GM18861 (cell line): ENCODE measurements around the gene LSR.
"Not testable (repeated sequence)": the region's sequence is repeated elsewhere in the genome, so short reads cannot be mapped to it uniquely, and the experiment has no call there.

ENCODE experiments used
- ATAC-seq: cut with Tn5 transposase; IDR thresholded peaks from one replicate; pipeline ENCODE4 v1.9.1; 2021; ENCODE audit not compliant: unreplicated experiment

Gene LSR

DNA sequence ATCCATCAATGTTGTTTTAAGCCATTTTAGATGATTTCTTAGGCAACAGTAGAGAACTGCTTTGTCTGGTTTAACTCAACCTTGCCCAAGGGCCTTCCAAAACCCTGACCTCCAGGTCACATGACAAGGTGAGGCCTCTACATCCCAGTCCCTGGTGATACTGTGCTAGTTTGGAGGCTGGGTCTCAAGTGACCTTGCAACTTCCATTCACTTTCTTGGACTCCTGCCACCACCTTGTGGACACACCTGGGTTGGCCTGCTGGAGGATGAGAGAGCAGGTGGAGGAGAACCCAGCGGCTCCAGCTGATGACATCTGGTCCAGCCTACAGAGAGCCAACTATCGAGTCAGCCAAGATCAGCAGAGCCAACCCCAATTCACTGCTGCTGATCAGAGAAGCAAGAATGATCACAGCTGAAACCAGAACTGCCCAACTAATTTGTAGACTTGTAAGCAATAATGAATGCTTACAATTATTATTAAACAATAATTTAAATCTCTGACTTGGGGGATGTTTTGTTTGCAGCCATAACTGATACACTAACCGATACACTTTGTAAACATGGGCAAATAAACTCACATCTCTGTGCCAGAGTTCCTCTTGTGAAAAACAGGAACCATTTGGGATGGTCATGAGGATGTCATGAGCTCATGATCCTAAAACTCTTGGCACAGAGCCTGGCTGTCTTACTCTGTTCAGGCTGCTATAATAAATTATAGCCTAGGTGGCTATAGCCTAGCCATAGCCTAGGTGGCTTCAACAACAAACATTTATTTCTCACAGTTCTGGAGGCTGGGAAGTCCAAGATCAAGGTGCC, 31.8 kb upstream of the LSR start:
- ATAC-seq, result no peak

DNA sequence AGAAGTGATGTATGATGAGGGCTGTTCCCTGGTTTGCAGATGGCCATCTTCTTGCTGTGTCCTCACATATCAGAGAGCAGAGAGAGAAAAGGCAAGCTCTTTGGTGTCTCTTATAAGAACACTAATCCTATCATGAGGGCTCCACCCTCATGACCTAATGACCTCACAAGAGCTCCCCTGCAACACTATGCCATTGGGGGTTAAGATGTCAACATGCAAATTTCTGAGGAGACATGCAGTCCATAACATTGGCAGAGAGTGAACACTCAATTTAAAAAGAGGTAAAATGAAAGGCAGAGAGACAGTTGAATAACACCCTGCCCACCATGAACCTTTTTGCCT, 31.2 kb upstream of the LSR start:
- ATAC-seq, result no peak

DNA sequence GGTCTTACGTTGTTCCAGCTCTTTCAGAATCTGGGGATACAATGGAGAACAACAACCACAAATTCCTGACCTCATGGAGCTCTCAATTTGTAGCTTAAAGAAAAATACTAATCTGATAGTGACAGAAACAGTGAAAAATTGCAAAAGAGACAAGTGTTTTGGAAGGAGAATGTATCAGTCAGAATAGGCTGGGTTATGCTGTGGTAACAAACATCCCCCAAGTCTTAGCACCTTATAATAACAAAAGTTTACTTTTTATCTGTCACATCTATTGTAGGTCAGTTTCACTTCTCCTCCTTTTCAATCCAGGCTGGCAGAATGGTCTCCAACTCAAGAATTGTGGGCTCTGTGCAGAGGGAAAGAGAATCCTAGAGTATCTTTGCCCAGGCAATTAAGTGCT, 29.8 kb upstream of the LSR start:
- no peak for ATAC-seq

DNA sequence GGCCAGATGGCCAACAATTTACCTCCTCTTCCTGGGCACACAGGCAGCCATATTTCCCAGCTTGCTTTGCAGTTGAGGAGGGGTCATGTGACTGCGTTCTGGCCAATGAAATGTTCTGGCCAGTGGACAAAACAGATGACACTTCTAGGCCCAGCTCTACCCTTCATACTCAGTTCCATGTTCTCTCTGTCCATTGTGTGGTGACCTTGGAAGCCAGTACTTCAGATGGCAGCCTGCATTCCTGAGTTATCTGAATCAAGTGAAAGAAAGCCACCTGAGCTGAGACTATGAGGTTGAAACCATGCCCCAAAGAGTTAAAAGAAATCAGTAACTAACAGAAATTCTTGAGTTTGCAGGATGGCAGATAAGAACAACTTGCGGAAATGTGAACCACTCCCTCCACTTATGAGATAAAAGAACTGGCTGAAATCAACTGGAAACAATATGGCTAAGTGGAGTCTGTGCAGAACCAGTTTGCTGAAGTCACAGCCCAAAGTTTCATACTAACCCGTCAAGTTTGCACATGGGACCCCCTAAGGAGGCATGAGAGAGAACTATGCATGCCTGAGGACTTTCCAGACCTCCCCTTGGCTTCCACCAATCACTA, 28.4 kb upstream of the LSR start:
- no peak for ATAC-seq

DNA sequence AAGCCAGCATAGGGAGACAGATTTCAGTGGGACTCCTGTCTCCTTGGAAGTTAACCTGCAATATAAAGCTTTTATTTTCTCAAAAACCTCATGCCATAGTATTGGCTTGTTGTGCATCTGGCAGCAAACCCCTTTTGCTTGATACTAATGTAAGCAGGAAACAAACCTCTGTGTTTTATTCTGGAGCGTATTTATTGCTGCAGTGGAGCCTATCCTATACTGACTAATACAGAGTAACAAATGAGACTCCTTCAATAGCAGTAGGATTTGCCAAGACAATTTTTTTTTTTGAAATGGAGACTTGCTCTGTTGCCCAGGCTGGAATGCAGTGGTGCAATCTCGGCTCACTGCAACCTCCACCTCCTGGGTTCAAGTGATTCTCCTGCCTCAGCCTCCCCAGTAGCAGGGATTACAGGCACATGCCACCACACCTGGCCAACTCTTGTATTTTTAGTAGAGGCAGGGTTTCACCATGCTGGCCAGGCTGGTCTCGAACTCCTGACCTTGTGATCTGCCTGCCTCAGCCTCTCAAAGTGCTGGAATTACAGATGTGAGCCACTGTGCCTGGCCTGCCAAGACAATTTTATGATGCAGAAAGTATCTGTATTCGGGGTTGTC, 27.7 kb upstream of the LSR start:
- not testable (repeated sequence) for ATAC-seq

DNA sequence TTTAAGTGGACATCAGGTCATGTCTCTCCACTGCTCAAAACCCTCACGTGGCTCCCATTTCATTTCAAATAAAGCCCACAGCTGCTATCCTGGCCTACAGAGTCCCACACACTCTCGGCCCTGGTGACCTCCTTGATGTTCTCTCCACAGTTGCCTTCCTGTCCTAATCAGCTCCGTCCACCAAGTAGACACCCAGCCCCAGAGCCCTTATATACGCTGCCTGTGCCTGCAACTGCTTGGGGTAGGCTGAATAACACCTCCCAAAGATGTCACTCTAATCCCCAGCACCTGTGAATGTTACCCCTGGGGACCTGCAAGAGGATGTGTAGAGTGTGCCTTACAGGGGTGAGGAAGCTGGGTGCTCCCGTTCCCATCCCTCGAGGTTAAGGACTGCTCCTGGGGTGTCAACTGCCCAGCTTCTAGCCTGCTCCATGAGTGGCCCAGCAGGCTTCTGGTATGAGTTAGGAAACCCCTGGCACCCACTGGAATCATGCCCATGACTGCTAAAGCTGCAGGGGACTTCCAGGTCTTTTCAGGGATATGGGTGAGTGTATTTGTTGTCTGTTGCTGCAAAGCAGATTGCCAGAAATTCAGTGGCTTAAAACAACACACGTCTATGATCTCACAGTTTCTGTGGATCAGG, 26.3 kb upstream of the LSR start:
- no peak for ATAC-seq

DNA sequence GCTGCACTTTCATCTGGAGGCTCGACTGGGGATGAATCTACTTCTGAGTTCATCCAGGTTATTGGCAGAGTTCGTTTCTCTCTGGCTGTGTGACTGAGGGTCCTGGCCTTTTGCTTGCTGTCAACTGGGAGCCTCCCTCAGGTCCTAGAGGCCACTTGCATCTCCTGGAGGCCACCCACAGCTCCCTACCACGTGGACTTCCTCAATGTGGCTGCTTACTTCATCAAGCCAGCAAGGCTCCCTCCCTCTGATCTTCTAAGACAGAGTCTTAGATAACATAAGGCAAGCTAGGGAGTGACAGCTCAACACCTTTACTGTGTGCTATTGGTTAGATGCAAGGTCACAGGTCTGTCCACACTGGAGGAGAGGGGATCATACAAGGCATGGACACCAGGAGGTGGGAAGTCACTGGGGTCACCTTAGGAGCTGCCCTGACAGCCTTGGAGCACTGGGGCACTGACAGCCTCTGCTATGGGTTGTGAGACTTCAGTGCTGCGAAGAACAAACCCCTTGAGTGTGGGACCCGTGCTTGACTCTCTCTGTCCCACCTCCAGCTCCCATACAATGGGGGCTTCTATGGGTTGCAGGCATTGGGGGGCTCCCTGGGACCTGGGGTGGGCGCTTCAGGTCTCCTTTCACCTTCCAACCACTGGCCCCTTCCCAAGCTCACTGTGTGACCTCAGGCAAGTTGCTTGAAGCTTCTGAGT, 25.6 kb upstream of the LSR start:
- no peak for ATAC-seq

DNA sequence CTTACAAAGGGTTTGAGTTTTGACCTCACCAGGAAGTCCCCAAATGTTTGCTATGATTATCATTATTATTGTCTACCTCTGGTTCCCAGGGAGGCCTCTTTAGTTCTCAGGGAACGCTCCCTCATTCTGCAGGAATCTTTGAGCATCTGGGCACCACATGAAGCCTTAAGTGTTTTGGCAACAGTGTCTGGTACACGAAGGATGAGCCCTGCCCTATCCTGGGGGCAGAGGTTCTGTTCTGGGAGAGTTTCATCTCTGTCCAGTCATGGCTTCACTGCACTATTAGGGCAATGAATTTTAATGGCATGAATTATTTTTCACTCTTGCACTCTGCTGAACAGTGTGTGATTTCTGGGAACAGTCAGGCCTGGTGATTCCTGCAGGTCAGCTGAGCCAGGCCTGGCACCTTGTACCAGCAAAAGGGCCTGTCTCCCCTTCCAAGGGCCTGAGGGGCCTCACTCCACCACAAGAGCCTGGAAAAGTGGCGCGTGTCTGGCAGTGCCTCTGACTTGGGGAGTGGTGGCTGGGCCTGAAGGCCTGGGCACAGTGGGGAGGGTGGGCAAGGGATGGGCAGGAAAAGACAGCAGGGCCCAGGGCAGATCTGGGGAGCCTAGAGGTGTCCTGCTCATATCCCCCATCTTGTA, 24.8 kb upstream of the LSR start:
- no peak for ATAC-seq

DNA sequence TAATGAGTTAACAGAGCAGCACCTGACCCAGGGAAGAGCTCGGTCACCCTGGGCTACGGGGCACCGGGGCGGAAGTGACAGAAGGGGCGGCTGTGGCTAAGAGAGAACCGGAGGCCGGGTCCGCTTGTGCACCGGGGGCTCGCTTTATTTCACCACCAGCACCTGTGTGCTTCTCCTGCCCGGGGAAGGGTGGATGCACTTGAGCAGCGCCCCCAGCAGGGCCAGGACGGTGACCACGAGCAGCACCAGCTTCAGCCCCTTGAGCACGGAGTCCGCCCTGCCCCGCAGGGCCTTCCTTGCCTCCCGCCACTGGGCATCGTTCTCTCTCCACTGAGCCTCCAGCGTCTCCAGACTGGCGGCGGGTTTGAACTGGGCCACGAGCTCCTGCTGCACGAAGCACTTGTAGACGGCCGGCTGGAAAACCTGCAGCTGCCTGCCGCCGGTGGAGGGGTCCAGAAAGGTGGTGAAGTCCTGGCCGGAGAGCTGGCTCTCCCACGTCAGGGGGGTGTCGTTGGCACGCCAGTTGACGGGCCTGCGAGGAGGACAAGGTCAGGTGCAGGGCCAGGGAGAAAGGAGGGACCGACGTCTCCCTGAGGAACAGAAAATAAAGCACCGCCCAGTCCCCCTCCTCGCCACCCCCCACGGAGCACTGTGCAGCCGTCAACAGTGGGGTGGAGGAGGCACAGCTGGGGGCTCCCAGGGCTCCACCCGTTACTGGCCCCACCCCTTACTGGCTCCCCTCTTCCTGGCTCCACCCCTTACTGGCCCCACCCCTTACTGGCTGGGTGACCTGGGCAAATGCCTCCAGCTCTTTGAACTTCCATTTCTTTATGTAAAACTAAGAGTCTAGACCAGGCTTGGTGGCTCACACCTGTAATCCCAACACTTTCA, 23.9 kb upstream of the LSR start:
- no peak for ATAC-seq

DNA sequence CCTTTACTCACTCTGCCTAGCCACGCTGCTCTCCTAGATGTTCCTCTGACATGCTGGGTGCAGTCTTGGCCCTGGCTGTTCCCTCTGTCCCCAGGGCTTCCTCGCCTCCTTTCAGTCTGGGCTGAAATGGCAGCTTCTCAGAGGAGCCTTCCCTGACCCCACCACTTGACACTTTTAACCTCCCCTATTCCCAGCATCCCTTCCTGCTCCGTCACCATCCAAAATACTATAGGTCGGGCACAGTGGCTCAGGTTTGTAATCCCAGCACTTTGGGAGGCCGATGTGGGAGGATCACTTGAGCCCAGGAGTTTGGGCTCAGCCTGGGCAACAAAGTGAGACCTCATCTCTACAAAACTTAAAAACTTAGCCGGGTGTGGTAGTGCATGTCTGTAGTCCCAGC, 22.9 kb upstream of the LSR start:
- no peak for ATAC-seq

DNA sequence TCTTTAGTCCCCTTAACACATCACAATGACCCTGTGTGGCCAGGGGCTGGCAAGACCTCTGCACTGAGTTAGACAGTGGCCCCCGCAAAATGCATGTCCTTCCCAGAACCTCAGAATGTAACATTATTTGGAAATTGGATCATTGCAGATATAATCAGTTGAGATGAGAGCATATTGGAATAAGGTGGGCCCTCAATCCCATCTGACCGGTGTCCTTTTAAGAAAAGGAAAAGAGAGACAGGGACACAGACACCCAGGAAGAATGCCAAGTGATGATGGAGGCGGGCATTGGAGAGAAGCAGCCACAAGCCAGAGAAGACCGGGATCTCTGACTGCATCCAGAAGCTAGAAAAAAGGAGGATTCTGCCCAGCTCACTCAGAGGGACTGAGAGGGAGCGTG, 22.1 kb upstream of the LSR start:
- no peak for ATAC-seq

DNA sequence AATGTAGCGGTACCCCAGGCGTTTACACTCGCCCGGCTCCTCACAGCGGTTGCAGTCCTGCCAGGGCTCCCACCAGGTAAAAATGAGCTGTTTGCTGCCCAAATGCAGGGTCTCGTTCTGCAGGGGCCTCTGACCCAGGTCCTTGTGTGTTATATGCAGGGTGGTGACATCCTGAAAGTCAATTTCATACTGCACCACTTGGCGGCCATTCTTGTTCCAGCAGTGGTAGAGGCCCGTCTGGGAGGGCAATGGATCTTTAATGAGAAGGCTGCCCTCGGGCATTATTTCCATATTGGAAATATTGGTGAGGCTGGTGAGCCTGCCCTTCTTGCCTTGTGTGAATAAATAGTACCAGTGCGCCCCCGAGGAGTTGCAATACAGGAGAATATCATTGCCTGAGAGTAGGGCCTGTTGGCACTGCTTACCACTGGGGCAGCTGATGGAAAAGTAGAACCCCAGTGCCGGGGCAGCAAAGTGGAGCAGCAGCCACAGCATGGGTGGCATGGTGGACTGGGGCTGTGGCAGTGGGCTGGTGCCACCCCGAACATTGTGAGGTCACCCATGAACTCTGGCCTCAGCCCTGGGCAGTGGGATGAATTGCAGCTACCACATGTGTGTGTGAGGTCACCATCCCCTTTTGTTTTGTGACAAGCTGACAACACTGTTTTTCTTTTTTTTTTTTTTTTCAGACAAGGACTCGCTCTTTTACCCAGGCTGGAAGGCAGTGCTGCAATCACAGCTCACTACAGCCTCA, 20.4 kb upstream of the LSR start, which contains the start of gene FAM187B:
Gene FAM187B (minus strand): TSS at position 563 of the 754 bp plus-strand sequence. CDS start 59 bp downstream, at position 504.
- no peak for ATAC-seq

DNA sequence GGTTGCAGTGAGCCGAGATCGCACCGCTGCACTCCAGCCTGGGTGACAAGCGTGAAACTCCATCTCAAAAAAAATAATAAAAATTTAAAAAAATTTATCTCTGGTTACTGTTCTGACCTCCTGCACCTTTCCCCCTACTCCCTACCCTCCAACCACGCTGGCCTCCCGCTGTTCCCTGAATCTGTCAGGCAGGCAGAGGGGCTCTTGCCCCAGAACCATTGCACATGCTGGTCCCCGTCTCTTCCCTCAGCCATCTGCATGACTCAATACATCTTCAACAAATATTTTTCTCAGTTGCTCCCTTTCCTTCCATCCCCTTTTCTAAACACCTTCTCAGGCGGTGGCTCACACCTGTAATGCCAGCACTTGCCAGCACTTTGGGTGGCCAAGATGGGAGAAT, 19.2 kb upstream of the LSR start:
- ATAC-seq, result no peak

DNA sequence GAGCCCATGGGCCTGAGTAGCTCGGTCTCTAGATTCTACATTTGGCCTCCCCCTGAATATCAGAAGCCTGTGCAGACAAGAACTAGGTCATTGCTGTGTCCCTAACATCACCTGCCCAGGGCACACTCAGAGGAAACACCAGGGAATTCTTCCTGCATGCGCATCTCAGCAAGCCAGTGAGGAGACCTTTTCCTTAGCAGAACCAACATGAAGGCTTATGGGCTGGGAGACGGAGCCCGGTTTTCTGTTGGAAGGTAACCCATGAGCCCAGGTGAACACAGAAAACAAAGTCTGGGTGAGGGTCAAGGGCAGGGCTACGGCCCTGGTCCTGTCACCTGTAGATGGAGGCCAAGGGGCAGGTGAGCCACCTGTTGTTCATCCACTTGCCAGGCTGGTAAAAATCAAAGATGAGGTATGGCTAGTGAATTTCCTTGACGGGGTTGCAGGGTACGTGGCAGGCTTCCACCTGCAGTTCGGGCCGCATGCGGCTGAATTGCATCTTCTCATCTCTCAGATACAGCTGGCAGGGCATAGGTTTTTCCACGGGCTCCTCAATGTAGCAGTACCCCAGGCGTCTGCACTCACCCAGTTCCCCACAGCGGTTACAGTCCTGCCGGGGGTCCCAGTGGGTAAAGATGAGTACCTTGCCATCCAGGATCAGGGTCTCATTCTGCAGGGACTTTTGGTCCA, 16.7 kb upstream of the LSR start:
- ATAC-seq, result no peak

DNA sequence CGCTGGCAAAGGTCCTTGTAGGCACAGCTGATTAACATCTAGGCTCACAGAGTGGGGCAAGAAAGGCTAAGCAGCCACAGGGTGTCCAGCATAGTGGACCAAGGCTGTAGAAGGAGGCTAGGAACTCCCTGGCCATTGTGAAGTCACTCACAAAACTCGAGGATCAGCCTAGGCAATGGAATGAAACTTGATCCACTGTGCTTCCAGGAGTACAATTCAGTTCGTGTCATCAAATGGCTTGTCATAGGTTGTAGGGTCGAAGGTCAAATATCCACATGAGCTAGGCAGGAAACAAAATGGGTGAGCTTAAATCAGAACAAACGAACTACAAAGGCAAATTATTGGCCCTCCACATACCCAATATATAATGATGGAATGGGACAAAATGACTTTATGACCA, 15.9 kb upstream of the LSR start:
- ATAC-seq, result no peak

DNA sequence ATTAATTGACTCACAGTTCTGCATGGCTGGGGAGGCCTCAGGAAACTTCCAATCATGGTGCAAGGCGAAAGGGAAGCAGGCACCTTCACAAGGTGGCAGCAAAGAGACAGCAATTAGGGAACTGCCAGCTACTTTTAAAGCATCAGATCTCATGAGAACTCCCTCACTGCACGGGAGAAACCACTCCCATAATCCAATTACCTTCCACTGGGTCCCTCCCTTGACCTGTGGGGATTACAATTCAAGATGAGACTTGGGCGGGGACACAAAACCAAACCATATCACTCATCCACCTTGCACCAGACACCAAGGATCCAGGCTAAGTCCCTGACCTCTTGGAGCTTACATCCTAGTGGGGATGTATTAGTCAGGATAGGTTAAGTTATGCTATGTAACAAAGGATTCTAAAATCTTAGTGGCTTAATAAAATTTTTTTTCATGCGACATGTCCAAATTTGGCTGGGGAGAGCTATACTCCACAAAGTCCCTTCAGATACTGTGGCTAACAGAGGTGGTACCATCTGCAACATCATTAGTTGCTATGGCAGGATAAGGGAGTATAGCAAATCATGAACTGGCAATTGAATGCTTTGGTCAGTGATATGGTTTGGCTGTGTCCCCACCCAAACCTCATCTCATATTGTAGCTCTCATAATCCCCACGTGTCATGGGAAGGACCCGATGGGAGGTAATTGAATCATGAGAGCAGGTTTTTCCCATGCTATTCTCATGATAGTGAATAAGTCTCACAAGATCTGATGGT, 12.0 kb upstream of the LSR start:
- ATAC-seq, result no peak

DNA sequence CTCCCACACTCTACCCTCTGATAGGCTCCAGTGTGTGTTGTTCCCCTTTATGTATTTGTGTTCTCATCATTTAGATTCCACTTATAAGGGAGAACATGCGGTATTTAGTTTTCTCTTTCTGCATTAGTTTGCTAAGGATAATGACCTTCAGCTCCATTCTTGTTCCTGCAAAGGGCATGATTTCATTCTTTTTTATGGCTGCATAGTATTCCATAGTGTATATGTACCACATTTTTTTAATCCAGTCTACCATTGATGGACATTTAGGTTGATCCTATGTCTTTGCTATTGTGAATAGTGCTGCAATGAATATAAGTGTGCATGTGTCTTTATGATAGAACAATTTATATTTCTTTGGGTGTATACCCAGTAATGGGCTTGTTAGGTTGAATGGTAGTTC, 9.2 kb upstream of the LSR start:
- ATAC-seq, result not testable (repeated sequence)

DNA sequence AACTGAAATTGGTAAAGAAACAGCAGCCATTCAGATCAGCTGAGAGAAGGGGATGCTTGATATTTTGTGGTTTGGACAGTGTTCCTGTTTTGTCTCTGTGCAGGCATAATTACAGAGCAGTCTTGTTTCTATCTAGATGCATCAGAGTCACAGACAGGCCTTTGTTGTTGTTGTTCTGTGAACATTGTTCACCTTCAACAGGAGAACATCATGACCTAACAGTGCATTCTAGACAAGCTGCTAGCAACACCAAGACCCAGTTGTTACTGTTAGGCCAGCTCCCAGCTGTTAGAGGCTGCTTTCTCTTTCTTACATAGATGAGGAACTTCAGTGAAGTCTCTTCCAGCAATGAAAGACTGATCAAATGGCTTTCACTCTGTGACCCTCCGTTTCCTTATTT, 8.5 kb upstream of the LSR start:
- ATAC-seq, result no peak
